Activated naive CD4-positive, alpha-beta T cell treated with anti-CD3 and anti-CD28 coated beads, Interleukin-2, amount 50 U/mL, for 72 hours (primary cell): Measurements from ENCODE around the gene TMPRSS9. TPM values are rescaled to one million over a fixed set of nuclear protein-coding genes. Genes with fewer than 3 reads are reported as not detected.

Experiments
- ATAC-seq, 2 donors: fragments of 150-1000 bp; cut with Tn5 transposase; 2 replicates each; pipeline ENCODE4 v1.10.0; 2021; ENCODE audit warnings: mild to moderate bottlenecking in 2 of 2, moderate library complexity in 2 of 2
- DNase-seq, 2 donors: peaks; one replicate each; pipeline ENCODE4 v3.0.0; 2021 to 2022; ENCODE audit warnings: low spot score in 2 of 2
- H3K27ac Mint-ChIP-seq, 2 donors: one replicate each; pipeline ENCODE4 v1.8.0; 2022; ENCODE audit warnings: mild to moderate bottlenecking in 2 of 2, mixed read lengths in 2 of 2
- H3K36me3 Mint-ChIP-seq, 2 donors: one replicate each; pipeline ENCODE4 v1.8.0; 2022; ENCODE audit warnings: mixed read lengths in 2 of 2
- H3K9me3 Mint-ChIP-seq, 2 donors: one replicate each; pipeline ENCODE4 v1.8.0; 2022; ENCODE audit warnings: mixed read lengths in 2 of 2
- total RNA-seq, 2 donors: library from RNA; stranded (reverse); gene quantifications; one replicate each; pipeline ENCODE4 v1.2.3, GENCODE V29; 2022

Gene TMPRSS9
- total RNA-seq, 2 donors from 2014 or later, result not detected

DNA sequence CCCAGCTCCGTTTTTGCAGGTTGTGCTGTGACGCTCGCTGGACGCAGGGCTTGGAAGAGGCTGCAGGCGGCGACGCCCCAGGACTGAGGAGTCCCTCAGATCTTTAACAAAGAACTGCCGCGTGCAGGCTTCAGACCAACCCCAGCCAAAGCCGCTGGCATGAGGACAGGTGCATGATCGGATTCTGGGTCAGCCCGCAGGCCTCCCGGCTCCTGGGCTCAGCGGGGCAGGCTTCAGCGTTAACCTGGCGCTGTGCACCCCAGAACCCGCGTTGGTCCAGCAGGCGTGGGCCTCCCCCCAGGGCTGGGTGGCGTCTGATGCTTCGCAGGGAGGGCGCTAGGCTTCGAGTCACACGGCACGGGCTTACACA is 68.2 kb downstream of the TMPRSS9 start:
- no peak for DNase-seq
- ATAC-seq, result no peak
- Mint-ChIP-seq H3K27ac (peak overlapping the region; percentile 96 to 99), H3K9me3 (no peaks in the 10 kb centered on the region), H3K36me3 (peaks cover 13 to 14% of the 10 kb centered on the region in 2 donors)

DNA sequence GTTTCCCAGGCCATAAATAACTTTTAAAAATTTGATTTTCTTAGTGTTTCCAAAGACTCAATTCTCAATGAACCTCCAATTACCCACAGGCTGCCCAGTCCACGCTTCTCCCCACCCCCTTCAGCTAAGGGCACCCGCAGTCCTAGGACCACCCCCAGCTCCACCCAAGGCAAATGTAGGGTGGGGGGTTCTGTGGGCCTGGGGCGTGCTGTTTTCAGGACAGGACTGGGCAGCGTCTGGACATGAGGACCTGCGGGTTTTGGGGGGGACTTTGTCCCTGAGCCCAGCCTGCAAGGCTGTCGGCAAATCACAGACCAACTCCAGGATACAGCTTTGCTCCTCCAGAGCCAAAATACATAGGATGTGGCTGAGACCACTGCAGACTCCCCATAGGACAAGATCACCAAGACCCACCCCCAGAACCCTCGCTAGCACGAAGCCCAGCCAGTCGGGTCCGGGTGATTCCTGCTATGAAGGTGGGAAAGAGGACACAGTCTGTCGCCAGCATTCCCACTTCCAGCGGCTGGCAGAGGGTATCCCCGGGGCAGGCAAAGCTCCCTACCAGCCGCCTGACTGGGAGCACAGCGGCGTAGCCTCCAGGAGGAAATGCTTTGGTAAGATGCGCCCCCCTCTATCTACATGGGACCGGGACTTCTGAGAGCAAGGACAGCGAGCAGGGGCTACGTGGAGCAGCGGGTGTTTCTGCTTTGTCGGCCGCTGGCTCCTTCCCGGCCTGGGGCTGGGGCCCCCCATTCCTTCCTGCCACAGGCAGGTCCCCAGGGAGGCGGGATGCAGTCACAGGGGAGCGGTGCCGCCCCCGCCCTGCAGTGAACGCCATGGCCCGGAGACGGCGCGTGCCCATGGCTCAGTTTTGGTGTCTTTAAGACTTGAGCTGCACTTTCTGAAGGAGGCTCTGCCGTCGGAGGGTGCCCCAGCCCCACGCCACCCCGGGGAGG is 69.0 kb downstream of the TMPRSS9 start:
- DNase-seq (no peak), ATAC-seq (no peak)
- Mint-ChIP-seq H3K36me3 (peaks cover 13 to 14% of the 10 kb centered on the region in 2 donors), H3K9me3 (no peaks in the 10 kb centered on the region), H3K27ac (peak overlapping the region in 1 of 2 donors; percentile 22)

DNA sequence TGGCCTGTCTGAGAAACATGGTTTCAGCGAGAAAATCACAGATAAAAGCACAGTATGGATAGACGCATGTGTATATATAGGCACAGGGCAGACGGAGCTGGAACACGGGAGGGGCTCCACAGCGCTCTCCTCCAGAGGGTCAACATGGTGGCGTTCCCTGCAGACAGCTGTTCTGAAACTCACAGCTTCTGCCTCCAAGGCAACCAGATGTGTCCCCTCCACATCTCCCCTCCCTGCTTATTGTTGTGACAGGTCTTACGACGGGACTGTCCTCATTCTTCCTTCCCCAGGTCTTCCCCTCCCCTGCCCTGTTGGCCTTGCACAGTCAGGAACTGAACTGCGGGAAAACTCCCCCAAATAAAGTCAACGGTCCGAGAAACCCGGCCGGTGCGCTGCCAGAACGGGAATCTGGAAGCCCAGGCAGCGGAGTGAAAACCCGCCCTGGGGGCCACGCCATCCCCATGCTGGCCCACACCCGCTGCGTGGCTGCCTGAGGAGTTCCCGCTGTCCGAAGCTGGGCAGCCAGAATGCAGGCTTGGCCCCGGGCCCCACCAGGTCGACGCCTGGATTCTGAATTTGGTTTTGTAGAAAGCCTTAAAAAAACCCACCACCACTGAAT is 70.0 kb downstream of the TMPRSS9 start:
- DNase-seq (no peak), ATAC-seq (no peak)
- peak overlapping the region in 1 of 2 donors; percentile 22 for H3K27ac Mint-ChIP-seq
- no peaks in the 10 kb centered on the region for H3K9me3 Mint-ChIP-seq
- H3K36me3 Mint-ChIP-seq, result peaks cover 13 to 14% of the 10 kb centered on the region in 2 donors

DNA sequence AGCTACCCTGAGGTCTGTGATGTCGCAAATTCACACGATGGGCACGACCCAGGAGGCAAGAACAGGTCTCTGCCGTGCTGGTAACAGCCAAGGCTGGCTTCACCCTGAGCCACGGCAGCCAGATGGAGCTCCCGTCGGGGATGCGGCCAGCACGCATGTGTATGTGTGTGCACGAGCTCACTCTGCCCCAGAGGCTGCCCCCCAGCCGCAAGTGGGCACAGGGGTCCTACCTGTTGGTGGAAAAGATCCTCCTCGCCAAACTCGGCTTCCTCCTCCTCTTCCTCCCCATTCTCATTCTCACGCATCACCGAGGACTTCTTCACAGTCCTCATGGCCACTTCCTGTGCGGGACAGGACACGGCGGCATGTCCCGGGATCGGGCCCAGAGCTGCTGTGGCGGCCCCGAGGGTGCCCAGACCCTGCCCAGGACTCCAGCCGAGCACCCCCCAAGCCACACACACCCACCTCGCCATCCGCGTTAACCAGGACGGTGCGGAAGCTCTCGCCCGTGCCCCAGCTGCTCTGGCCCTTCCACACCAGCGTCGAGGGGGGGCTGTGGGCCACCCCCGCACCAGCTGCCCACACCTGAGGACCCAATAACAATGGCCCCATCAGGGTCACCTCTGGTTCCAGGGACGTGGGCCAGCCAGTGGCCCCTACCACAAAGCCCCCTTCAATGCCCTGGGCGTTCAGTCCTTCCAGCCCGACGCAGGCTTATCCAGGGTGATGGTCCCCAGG is 71.4 kb downstream of the TMPRSS9 start:
- no peak for ATAC-seq

DNA sequence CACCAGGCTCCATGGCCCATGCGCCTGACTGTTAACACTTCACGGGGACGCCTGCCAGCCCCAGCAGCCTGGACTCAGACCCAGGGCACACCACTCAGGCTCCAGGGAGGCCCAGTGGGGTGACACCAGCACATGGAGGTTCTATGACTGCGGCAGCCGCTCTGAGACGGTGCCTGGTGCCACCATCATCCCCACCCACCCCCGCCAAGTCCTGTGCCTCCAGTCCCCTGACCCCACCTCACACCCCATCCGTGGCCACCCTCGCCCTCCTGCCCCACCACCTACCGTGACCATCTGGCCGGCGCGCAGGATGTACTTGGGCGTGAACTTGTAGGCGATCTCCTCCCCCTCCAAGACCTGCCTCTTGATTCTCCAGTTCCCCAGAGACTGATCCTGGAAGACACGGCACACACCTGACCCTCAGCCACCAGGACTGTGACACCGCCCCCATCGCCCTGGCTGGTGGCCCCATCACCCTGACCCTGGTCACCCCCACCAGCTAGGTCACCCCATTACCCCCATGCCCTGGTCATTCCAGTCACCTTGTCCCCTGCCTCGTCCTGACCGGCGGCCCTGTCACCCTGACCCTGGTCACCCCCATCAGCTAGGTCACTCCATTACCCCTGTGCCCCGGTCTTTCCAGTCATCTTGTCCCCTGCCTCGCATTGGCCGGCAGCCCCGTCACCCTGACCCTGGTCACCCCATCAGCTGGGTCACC is 72.2 kb downstream of the TMPRSS9 start:
- no peak for ATAC-seq
- Mint-ChIP-seq H3K9me3 (no peaks in the 10 kb centered on the region), H3K27ac (peak overlapping the region; percentile 44 to 61), H3K36me3 (peaks cover 4 to 7% of the 10 kb centered on the region in 2 donors)
- no peak for DNase-seq

More for the DNA sequence above, 71.4 kb downstream of the TMPRSS9 start:
- DNase-seq, result no peak
- H3K9me3 Mint-ChIP-seq, result no peaks in the 10 kb centered on the region
- peaks cover 9 to 10% of the 10 kb centered on the region in 2 donors for H3K36me3 Mint-ChIP-seq
- peak overlapping the region in 1 of 2 donors; percentile 61 for H3K27ac Mint-ChIP-seq

DNA sequence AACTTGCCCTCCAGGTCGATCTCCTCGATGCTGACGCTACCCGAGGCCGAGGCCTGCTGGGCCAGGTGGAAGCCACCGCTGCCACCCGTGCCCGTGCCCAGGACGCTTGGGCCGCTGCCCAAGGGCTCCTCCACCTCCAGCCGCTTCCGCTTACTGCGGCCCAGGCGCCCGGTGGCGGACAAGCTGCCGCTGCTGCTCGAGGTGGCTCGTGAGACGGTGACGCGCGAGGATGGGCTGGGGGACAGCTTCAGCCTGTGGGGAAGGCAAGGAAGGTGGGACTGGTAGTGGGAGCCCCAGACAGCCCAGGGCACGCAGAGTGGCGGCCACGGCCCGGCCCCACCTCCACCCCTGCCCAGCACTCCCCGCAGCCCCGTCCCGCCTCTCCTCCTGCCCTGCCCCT is 73.8 kb downstream of the TMPRSS9 start:
- ATAC-seq (no peak), DNase-seq (no peak)
- Mint-ChIP-seq H3K9me3 (no peaks in the 10 kb centered on the region), H3K27ac (no peak overlapping the region), H3K36me3 (no peaks in the 10 kb centered on the region)

DNA sequence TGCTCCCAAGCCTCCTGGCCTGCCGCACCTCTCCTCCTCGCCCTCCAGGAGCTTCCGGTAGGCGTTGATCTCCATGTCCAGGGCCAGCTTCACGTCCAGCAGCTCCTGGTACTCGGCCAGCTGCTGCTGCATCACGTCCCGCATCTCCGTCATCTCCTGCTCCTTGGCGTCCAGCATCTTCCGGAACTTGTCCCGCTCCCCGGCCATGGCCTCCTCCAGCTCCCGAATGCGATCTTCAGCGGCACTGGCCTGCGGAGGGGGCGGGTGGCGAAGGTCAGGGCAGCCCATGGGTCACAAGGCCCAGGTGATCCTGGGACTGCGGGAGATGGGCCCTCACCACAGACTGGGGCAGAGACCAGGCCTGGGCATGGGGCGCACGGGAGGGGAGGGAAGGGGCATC is 74.2 kb downstream of the TMPRSS9 start:
- H3K9me3 Mint-ChIP-seq, result no peaks in the 10 kb centered on the region
- H3K27ac Mint-ChIP-seq, result peak overlapping the region in 1 of 2 donors; percentile 55
- ATAC-seq (no peak), DNase-seq (no peak)
- H3K36me3 Mint-ChIP-seq, result no peaks in the 10 kb centered on the region

DNA sequence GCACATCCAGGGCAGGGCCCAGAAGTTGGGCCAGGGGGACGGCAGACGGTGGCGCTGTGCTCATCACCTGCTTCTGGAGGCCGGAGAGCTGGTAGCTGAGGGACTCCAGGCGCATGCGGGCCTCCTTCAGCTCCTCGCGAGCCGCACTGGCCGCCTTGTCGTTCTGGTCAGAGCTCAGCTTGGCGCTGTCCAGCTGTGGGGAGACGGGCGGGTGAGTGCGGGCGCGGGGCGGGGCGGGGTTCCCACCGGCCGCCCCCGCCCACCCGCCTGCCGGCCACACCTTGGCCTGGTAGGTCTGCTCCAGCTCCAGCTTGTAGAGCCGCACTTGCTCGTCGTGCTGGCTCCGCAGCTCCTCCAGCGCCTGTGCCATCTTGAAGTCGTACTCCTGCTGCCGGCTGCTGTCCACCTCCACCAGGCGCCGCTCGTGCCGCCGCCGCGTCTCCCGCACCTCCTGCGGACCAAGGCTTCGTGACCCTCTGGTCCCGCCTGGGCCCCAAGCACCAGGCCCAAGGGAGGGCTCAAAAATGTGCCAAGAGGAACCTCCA is 74.7 kb downstream of the TMPRSS9 start:
- H3K9me3 Mint-ChIP-seq, result no peaks in the 10 kb centered on the region
- DNase-seq, result no peak
- H3K36me3 Mint-ChIP-seq, result no peaks in the 10 kb centered on the region
- no peak overlapping the region for H3K27ac Mint-ChIP-seq
- no peak for ATAC-seq

DNA sequence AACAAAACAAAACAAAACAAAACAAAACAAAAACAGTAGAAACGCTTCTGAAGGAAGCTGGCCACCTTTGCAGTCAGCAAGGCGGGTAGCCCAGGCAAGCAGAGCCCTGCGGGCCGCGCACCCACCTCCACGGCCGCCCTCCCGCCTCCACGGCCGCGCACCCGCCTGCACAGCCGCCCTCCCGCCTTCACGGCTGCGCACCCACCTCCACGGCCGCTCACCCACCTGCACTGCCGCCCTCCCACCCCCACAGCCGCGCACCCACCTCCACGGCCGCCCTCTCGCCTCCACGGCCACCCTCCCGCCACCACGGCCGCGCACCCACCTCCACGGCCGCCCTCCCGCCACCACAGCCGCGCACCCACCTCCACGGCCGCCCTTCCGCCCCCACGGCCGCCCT is 76.3 kb downstream of the TMPRSS9 start:
- DNase-seq, result no peak
- no peak overlapping the region for H3K27ac Mint-ChIP-seq
- ATAC-seq, result no peak
- H3K36me3 Mint-ChIP-seq, result no peaks in the 10 kb centered on the region
- no peaks in the 10 kb centered on the region for H3K9me3 Mint-ChIP-seq

DNA sequence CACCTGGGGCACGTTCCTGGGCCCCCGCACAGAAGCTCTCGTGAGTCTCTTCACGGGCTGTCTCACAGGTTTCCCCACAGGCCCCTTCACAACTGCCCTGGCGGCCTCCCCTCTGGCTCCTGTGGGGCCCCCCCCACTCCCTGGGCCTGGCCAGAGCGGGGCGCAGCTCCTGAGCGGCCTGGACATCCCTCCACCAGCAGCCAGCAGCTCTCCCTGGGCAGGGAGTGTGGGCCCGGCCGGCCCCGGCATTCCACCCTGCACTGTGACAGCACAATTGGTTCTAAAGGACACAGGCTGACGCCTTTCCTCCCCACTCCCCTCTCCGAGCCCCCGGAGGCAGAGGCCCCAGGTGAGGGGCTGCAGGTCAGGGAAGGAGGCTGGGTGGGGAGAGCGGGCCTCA is 76.9 kb downstream of the TMPRSS9 start:
- H3K27ac Mint-ChIP-seq, result no peak overlapping the region
- DNase-seq, result no peak
- H3K36me3 Mint-ChIP-seq, result no peaks in the 10 kb centered on the region
- ATAC-seq, result peak in 1 of 2 donors; percentile 21
- H3K9me3 Mint-ChIP-seq, result no peaks in the 10 kb centered on the region

DNA sequence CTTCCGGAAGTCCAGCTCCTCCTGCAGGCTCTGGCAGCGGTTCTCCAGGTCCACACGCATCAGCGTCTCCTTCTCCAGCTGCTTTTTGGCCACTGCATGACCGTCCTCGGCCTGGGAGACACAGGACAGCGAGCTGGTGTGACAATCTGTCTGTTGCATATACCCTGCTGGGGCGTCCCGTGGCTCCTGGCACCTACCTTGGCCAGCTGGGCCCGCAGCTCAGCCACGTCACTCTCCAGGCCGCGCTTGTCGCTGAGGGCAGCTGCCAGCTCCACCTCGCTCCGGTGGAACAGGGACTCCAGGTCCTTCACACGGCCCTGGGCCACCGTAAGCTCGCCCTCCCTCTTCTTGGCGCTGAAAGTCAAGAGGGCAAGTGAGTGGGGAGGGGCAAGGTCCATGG is 78.1 kb downstream of the TMPRSS9 start:
- Mint-ChIP-seq H3K36me3 (no peaks in the 10 kb centered on the region), H3K9me3 (no peaks in the 10 kb centered on the region), H3K27ac (no peak overlapping the region)
- ATAC-seq, result no peak
- DNase-seq, result no peak

DNA sequence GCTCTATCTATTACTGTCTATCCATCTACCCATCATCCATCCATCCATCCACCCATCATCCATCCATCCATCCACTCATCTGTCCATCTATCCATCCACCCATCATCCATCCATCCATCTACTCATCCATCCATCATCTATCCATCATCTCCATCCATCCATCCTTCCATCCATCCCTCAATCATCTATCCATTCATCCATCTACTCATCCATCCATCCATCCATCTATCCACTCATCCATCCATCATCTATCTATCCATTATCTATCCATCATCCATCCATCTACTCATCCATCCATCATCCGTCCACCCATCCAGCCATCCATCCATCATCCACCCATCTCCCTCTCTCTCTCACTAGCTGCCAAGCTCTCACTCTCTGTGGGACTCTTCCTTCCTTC is 80.5 kb downstream of the TMPRSS9 start:
- no peak for DNase-seq
- Mint-ChIP-seq H3K36me3 (no peaks in the 10 kb centered on the region), H3K9me3 (no peaks in the 10 kb centered on the region), H3K27ac (peak overlapping the region in 1 of 2 donors; percentile 7)
- no peak for ATAC-seq

DNA sequence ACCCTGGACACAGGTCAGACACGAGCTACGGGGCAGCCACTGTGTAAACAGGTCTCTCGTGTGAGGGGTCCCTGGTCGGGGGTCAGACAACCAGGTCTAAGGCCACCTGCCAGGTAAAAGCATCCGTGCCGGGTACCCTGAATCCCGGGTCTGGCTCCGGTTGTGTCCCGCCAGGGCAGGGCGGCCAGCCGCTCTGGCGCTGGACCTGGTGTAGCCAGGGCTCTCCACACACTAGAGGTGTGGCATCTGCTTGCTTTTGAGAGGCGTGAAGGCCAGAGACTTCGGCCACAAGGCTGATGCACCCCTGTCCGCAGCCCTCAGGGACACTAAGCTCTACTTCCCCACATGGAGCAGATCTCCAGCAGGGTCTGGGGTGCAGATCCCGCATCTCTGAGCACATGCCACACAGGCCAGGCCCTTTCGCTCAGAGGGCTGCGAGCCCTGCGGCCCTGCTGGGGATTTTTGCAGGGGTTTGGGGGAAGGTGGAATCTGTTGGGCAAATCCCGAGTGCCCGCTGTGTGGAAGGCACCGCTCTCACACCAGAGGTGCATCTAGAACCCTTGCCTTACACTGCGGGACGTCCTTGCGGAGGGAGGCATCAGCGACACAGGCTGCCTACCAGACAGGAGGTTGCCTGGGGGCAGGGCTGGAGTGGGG is 81.2 kb downstream of the TMPRSS9 start:
- DNase-seq (no peak), ATAC-seq (no peak)
- H3K36me3 Mint-ChIP-seq, result no peaks in the 10 kb centered on the region
- H3K27ac Mint-ChIP-seq, result no peak overlapping the region
- no peaks in the 10 kb centered on the region for H3K9me3 Mint-ChIP-seq

DNA sequence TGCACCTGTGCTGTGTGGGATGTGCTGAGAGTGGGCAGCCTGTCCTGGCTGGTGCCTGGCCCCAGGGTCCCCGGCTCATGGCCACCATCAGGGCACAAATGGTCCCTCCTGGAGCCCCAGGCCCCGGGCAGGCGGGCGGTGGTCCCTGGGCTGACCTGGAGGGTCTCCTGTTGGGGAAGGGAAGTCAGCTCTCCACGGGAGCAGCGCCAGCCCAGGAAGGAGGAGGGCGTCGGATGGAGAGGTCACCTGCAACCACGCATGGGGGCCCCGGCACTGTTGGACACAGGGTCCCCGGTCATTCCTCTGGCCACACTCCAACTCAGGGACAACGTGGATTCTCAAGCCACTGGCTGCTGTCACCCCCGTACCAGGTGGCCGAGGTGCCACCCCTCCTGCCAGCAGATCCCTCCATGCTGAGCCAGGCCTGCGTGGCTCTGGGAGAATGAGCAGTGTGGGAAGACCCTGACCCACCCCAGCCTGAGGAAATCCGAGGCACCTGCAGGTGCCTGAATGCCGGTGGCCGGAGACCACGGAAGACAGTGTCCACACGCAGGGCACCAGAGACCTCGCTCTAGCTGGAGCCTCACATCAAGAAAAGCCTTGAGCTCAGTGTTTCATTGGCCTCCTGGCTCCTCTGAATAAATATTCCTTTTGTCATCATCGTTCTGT is 83.2 kb downstream of the TMPRSS9 start:
- Mint-ChIP-seq H3K27ac (no peak overlapping the region), H3K36me3 (peaks cover 0 to 5% of the 10 kb centered on the region in 2 donors), H3K9me3 (no peaks in the 10 kb centered on the region)
- DNase-seq (no peak), ATAC-seq (no peak)

DNA sequence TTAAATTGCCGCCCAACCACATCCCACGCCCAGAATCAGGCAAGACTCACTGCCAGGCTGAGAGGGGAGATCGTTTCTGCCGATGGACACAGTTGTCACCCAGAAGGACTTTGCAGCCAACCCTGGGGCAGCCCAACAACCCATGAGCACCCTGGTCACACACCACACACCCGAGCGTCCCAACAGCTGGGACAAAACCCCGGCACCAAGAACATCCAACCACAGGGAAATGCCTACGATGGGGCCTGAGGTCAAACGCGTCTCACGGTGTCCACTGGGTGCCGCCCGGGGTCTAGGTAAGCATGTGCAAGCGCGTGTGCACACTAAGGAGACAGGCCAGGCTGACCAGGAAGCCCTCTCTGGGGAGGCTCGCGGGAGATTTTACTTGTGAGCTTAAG is 83.7 kb downstream of the TMPRSS9 start:
- no peaks in the 10 kb centered on the region for H3K9me3 Mint-ChIP-seq
- no peak overlapping the region for H3K27ac Mint-ChIP-seq
- no peak for ATAC-seq
- no peak for DNase-seq
- peaks cover 0 to 5% of the 10 kb centered on the region in 2 donors for H3K36me3 Mint-ChIP-seq
